GM04503 (cell line): Measurements from ENCODE around the gene TAF1B.
"Not testable (repeated sequence)": the region's sequence is repeated elsewhere in the genome, so short reads cannot be mapped to it uniquely, and the experiment has no call there.

Experiments used
- DNase-seq: peaks from one replicate; pipeline ENCODE4 v3.0.0-alpha.2; 2012; ENCODE audit warnings: low read depth

Gene TAF1B

DNA sequence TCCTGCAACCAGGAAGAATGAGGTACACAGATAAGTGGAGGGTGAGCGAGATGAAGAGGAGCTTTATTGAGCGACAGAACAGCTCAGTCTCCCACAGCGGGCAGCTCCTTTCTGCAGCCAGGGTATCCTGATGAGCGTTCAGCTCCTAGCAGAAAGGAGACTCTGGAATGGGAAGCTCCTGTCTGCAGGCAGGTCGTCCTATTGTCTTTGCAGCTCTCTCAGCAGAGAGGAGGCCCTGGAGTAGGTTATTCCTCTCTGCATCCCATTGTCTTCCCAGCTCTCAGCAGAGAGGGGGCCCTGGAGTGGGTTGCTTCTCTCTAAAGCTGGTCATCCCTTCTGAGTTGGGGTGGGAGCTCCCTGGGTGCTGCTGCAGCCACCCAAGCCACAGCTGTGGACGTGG lies 41.2 kb downstream of the TAF1B start:
- DNase-seq: no peak

DNA sequence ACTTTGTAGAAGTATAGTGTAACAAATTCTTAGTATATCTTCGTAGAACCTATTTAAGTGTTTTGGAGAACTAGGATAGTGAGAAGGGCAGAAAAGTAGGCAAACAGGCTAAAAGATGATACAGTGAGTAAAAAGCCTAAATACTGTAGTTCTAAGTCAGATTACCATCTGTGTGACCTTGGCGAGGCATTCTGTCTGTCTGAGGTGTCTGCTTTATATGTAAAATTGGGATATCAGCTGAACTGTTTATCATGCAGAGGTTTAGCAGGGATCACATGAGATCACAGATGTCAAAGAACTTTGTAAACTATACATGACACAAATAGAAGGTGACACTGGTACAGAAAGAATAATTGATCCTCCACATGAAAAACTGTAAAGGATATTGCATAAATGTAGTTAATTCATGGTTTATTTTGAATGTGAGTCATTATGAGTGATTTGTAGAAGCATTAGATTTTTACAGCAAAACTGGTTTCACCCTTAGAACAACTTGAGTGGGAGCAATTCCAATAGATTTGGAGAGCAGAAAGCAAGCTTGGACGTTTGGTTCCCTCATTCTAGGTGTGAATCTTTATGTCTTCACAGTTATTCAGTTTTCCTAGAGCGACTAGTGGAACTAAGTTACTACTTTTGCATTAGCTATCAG lies 41.9 kb downstream of the TAF1B start:
- no peak for DNase-seq

DNA sequence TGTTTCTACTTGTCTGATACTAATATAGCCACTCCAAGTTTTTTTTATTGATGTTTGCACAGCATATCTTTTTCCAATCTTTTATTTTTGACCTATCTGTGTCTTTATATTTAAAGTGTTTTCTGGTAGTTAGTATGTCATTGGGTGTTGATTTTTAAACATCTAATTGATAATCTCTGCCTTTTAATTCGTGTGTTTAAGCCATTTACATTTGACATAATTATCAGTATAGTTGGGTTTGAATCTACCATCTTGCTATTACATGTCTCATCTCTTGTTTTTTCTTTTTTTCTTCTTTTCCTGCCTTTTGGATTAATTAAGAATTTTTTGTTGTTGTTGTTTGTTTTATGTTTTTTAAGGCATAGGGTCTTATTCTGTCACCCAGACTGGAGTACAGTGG lies 44.2 kb downstream of the TAF1B start:
- no peak for DNase-seq

GRCh38 chr2:9889812-9890261 lies 46.6 kb downstream of the TAF1B start:
- DNase-seq: no peak

DNA sequence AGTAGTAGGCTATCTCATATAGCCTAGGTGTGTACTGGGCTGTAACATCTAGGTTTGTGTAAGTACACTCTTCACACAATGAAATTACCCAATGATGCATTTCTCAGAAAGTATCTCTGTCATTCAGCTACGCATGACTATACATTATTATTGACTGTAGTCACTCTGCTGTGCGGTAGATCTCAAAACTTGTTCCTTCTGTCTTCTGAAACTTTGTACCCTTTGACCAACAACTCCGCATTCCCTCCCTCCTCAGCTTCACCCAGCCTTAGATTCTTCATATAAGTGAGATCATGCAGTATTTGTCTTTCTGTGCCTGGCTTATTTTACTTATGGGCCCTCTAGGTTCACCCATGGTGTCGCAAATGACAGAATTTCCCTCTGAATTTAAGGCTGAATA lies 49.0 kb downstream of the TAF1B start:
- no peak for DNase-seq

- DNase-seq: no peak
Observed at GRCh38 chr2:9895669-9896590, 52.7 kb downstream of the TAF1B start.

- peak; percentile 78 for DNase-seq
Observed at GRCh38 chr2:9897331-9897737, 54.1 kb downstream of the TAF1B start.

DNA sequence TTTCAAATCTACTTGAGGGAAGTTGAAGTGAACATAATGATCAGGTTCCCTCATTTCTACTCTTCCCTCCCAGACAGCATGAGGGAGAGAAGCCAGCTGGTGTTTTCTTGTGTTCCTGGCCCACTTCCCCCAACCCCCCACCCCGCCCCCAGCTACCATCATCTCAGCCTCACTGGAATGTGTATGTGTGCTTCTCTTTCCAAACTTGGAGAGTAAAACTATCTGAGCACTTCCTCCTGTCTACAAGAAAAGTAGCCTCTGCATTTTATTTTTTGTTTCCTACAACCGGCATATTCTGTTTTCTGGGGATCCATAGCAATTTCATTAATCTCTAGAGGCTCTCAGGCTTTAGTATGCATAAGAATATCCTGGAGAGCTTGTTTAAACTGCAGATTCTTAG lies 54.6 kb downstream of the TAF1B start:
- DNase-seq: no peak

DNA sequence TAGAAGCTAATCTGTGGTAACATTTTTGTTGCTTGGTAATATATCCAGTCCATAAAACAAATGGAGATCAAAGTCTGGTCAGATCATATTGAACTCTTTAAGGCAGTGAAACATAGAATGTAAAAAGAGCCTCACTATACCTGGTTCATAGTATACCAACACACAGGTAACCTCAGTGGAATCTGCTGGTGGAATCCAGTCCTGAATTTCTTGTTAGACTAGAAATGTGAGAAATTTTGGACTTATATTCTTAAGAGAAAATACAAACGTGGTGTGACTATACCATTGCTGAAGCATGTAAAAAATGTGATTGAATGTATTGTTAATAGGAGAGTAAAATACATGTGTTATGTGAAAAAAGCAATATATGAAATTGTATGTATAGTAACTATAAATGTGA lies 62.1 kb downstream of the TAF1B start:
- no peak for DNase-seq

GRCh38 chr2:9907402-9907801 lies 64.1 kb downstream of the TAF1B start:
- no peak for DNase-seq

GRCh38 chr2:9908639-9909038 lies 65.4 kb downstream of the TAF1B start:
- no peak for DNase-seq

- DNase-seq: no peak
Observed at GRCh38 chr2:9909106-9909505, 65.8 kb downstream of the TAF1B start.

DNA sequence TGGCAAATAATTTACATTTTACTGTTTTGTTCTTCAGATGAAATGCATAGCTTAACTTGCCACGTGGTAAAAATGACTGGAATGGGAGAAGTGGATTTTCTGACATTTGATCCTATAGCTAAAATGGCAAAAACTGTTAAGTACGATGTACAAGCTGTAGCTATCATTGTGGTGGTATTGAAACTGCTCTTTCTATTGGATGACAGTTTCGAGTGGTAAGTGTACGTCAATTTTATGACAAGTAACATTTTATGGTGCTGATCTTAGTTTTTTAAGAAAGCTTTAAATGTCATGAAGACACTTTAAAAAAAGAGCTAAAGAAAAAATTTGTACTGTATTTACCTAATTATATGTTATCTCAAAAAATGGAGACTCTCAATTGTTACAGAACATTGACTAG lies 67.4 kb downstream of the TAF1B start:
- DNase-seq: no peak

DNA sequence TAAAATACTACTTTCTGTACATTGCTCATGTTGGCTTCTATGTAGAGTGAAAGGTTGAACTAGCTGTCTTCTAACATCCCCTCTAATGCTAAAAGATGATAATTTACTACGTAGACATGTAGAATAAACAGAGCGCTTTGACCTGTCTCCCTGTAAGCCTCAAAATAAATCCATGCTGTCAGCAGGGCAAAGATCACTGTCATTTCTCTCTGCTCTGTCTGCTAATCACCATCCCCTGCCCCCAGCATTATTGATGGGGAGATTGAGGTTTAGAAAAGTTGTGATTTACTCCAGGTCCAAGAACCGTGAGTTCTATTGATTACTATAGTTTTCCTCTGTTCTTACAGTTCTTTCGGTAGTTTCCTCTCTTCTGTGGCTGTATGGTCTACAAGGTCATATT lies 69.2 kb downstream of the TAF1B start:
- DNase-seq: no peak

DNA sequence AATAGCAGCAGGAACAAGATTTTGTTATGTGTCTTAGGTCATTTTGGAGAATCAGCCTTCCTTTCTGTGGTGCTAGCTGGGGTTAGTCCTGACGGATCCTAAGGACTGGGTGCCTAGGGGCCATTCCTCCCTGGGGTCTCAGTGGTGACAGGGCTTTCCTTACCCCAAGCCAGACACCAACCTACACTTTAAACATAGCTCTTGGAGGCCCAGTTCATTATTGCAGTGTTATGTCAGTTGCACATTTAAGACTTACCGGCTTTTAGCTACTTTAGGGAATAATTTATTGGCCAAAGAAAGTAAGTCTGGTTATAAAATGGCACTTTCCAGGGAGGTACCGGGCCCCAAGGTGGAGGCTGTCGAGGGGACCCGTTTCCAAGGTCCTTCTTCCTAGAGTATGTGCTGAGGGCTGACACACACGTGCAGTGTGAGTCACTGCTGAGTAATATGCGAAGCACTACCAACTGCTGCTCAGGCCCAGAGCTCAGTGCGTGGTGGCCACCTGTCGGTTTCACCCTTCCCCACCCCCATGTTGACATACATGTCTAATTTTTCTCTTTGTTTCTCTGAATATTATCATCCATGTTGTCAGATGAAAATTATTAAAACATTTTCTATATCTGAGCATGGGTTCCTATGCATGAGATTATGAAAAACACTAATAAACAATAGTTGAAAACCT lies 71.3 kb downstream of the TAF1B start:
- DNase-seq: no peak

GRCh38 chr2:9918275-9918674 lies 75.0 kb downstream of the TAF1B start:
- DNase-seq: no peak

GRCh38 chr2:9919512-9919911 lies 76.2 kb downstream of the TAF1B start:
- DNase-seq: no peak

DNA sequence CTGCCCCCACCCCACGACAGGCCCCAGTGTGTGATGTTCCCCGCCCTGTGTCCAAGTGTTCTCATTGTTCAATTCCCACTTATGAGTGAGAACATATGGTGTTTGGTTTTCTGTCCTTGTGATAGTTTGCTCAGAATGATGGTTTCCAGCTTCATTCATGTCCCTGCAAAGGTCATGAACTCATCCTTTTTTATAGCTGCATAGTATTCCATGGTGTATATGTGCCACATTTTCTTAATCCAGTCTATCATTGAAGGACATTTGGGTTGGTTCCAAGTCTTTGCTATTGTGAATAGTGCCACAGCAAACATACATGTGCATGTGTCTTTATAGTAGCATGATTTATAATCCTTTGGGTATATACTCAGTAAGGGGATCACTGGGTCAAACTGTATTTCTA lies 83.7 kb downstream of the TAF1B start:
- not testable (repeated sequence) for DNase-seq

GRCh38 chr2:9937258-9937657 lies 94.0 kb downstream of the TAF1B start:
- DNase-seq: no peak

DNA sequence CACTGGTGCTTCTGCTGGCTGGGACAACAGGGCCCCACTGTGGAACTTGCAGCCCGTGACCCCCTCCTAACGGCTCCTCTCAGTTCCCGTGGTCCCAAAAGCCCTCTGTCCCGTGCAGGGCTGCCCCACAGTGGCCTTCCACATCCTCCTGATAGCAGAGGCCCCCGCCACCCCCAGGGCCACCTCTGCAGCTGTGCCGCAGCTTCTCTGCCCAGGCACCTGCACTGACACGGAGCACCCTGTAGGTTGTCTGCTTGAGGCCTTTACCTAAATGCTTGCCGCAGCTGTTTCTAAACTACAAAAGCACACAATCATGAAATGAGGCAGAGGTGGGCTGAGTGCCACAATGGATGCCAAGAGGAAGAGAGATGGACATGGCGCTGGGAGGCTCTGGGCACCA lies 94.7 kb downstream of the TAF1B start:
- DNase-seq: no peak

DNA sequence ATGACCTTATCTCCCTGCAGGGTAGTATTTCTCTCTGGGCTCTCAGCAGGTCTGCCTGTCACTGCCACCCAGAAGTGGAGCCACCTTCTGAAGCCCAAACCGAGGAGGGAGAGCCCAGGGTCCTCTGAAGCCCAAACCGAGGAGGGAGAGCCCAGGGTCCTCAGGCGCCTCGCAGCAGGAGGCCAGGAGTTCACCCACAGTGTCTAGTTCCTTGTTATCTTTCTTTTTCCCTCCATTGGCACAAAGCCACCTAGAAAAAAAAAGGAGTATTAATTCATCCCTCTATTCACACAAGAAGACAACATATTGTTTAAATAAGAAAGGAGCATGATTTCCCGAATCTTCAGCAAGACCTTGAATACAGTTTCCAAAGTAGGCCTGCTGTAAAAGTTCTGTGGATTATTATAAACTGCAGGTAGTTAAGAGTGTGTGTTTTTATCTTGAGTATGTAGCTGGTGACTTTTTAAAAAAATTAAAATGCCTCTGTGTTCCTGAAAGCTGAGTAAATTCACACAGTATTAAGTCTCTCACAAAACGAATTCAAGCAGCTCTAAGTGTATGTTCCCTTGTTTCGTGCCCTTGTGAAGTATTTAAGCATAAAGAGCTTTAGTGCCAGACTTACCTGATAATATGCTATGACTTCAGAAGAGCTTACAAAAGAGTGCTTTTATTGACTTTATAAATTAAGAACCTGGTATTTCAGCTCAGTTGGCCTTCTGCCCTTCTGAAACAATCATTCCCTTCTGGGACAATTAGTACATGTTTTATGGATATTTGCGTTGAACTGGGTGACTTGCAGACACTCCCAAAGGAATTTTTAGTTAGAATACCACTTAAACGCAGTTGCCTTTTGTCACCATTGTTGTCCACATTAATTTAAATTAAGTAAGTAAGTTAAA lies 96.6 kb downstream of the TAF1B start:
- no peak for DNase-seq
